IMR-90 (cell line): ENCODE results near the gene CLCA2. TPM values are rescaled to one million over a fixed set of nuclear protein-coding genes. Genes with fewer than 3 reads are reported as not detected.

Experiments used
- ATAC-seq: fragments of 200-7000 bp; cut with Tn5 transposase; 2 replicates; pipeline ENCODE4 v1.9.1; 2020; ENCODE audit warnings: low read depth, mild to moderate bottlenecking, moderate library complexity
- BruUV-seq: library from RNA; stranded (reverse); fragments of 400-500 nt; replicated peaks from 2 replicates; lab custom pipeline; 2021; lab: Mats Ljungman, UMichigan
- CTCF ChIA-PET: fragments of 300-600 bp; formaldehyde crosslinking; extraction: SDS; loops from one replicate; lab custom pipeline; 2021; ENCODE audit warnings: antibody characterized with exemption; lab: Yijun Ruan, JAX
- POLR2A ChIA-PET: fragments of 300-600 bp; sonication (Branson Sonifier 250); formaldehyde crosslinking; loops from one replicate; lab custom pipeline; 2022; ENCODE audit warnings: antibody characterized with exemption; ENCODE audit not compliant: unreplicated experiment; lab: Charles Lee
- DNase-seq: peaks from one replicate; pipeline ENCODE4 v3.0.0; 2013
- H2AFZ ChIP-seq: replicated peaks from 2 replicates; pipeline ENCODE3; 2013; ENCODE audit warnings: low read length, mild to moderate bottlenecking; ENCODE audit not compliant: poor library complexity
- H2AK5ac ChIP-seq: 2 replicates; pipeline ENCODE4 v1.6.1; 2013; ENCODE audit warnings: low read depth, low read length, inconsistent platforms
- H2AK9ac ChIP-seq: replicated peaks from 2 replicates; pipeline ENCODE3; 2013; ENCODE audit warnings: mild to moderate bottlenecking, low read depth, low read length, moderate library complexity; ENCODE audit not compliant: poor library complexity
- H2BK120ac ChIP-seq: 2 replicates; pipeline ENCODE4 v1.6.1; 2013; ENCODE audit warnings: low read depth, low read length, inconsistent platforms
- H2BK15ac ChIP-seq: 3 replicates; pipeline ENCODE4 v1.6.1; 2013; ENCODE audit warnings: low read depth, low read length, inconsistent platforms
- H2BK20ac ChIP-seq: 2 replicates; pipeline ENCODE4 v1.6.1; 2013; ENCODE audit warnings: low read depth, mild to moderate bottlenecking, inconsistent platforms, low read length, moderate library complexity
- H2BK5ac ChIP-seq: 2 replicates; pipeline ENCODE4 v1.6.1; 2013; ENCODE audit warnings: mild to moderate bottlenecking, low read depth, low read length, inconsistent platforms; ENCODE audit not compliant: poor library complexity, severe bottlenecking
- H3K14ac ChIP-seq: replicated peaks from 2 replicates; pipeline ENCODE4 v1.6.1; 2013; ENCODE audit warnings: low read depth, low read length, inconsistent platforms
- H3K18ac ChIP-seq: 2 replicates; pipeline ENCODE4 v1.6.1; 2013; ENCODE audit warnings: low read depth, low read length, control low read depth
- H3K23ac ChIP-seq: 2 replicates; pipeline ENCODE4 v1.6.1; 2013; ENCODE audit warnings: low read depth, low read length, inconsistent platforms
- H3K27ac ChIP-seq: 2 replicates; pipeline ENCODE4 v1.5.1; 2013; ENCODE audit warnings: mild to moderate bottlenecking, control low read depth, low read length; ENCODE audit not compliant: insufficient read depth
- H3K27me3 ChIP-seq: 2 replicates; pipeline ENCODE4 v1.6.1; 2013; ENCODE audit warnings: low read length; ENCODE audit not compliant: control insufficient read depth, insufficient read depth
- H3K36me3 ChIP-seq: 2 replicates; pipeline ENCODE4 v1.6.1; 2013; ENCODE audit warnings: low read length, mixed read lengths; ENCODE audit not compliant: control insufficient read depth, insufficient read depth
- H3K4ac ChIP-seq: 2 replicates; pipeline ENCODE4 v1.6.1; 2013; ENCODE audit warnings: low read depth, low read length, inconsistent platforms
- H3K4me1 ChIP-seq: 2 replicates; pipeline ENCODE4 v1.6.1; 2013; ENCODE audit warnings: low read length, mixed read lengths; ENCODE audit not compliant: control insufficient read depth, insufficient read depth
- H3K4me2 ChIP-seq: 2 replicates; pipeline ENCODE4 v1.6.1; 2013; ENCODE audit warnings: low read depth, mild to moderate bottlenecking, control low read depth, low read length, moderate library complexity
- H3K4me3 ChIP-seq: 2 replicates; pipeline ENCODE4 v1.5.1; 2013; ENCODE audit warnings: low read depth, mild to moderate bottlenecking, control low read depth, low read length, moderate library complexity; ENCODE audit not compliant: insufficient read depth
- H3K56ac ChIP-seq: 2 replicates; pipeline ENCODE4 v1.6.1; 2013; ENCODE audit warnings: low read length, inconsistent platforms; ENCODE audit not compliant: insufficient read depth; ENCODE audit errors: extremely low read depth
- H3K79me1 ChIP-seq, 2 experiments: 2 replicates each; pipeline ENCODE4 v1.6.1; 2013; ENCODE audit warnings: low read length in 2 of 2, inconsistent platforms in 1 of 2, low read depth in 1 of 2
- H3K9ac ChIP-seq: 2 replicates; pipeline ENCODE4 v1.6.1; 2013; ENCODE audit warnings: low read depth, low read length, control low read depth
- H3K9me1 ChIP-seq: 2 replicates; pipeline ENCODE4 v1.6.1; 2013; ENCODE audit warnings: low read length, inconsistent platforms; ENCODE audit not compliant: insufficient read depth
- H3K9me3 ChIP-seq: 2 replicates; pipeline ENCODE4 v1.6.1; 2013; ENCODE audit warnings: low read length; ENCODE audit not compliant: control insufficient read depth, insufficient read depth
- H4K20me1 ChIP-seq: 2 replicates; pipeline ENCODE4 v1.6.1; 2013; ENCODE audit warnings: low read length, inconsistent platforms; ENCODE audit not compliant: insufficient read depth
- H4K5ac ChIP-seq: 2 replicates; pipeline ENCODE4 v1.6.1; 2013; ENCODE audit warnings: mild to moderate bottlenecking, low read depth, low read length, control low read depth
- H4K8ac ChIP-seq, 2 experiments: 2 replicates each; pipeline ENCODE4 v1.6.1; 2013; ENCODE audit warnings: low read depth in 2 of 2, low read length in 2 of 2, control low read depth in 1 of 2, inconsistent platforms in 1 of 2
- H4K91ac ChIP-seq: 2 replicates; pipeline ENCODE4 v1.6.1; 2013; ENCODE audit warnings: low read depth, low read length, inconsistent platforms; ENCODE audit not compliant: insufficient read depth
- CEBPB ChIP-seq: IDR thresholded peaks from 2 replicates; pipeline ENCODE4 v1.6.1; 2012; ENCODE audit warnings: low read depth, low read length, improper control_type of control experiment
- WGBS, 2 experiments: methylation state at CpG; one replicate each; pipeline versions ENCODE4 v1.1.5 to v1.1.7; 2013; ENCODE audit warnings: missing lambda C conversion rate in 2 of 2; ENCODE audit not compliant: insufficient read length in 1 of 2; ENCODE audit errors: extremely low coverage in 2 of 2; 5-methylcytosine and 5-hydroxymethylcytosine counted together
- dilution Hi-C: fragments of 300-500 bp; cut with HindIII; formaldehyde crosslinking; loops from one replicate; pipeline ENCODE4 v1.14.3; 2018; ENCODE audit warnings: low sequenced_read_pairs; ENCODE audit not compliant: unreplicated experiment
- in situ Hi-C: fragments of 300-500 bp; cut with MboI; formaldehyde crosslinking; loops from 3 replicates; pipeline ENCODE4 v1.14.3; 2019; ENCODE audit warnings: low sequenced_read_pairs, inconsistent platforms, mixed read lengths
- intact Hi-C: fragments of 100-400 bp; cut with micrococcal nuclease; formaldehyde crosslinking; loops from 2 replicates; pipeline ENCODE4 v1.10.0; 2022
- polyA plus RNA-seq, 3 experiments: library from polyadenylated mRNA; depleted of rRNA; stranded (reverse); fragments of >200 nt; gene quantifications; 2 replicates each; pipeline ENCODE4 v1.2.3, GENCODE V29; 2012; ENCODE audit warnings: low replicate concordance in 1 of 3
- total RNA-seq: library from RNA; depleted of rRNA; stranded (reverse); fragments of >200 nt; gene quantifications from 2 replicates; pipeline ENCODE4 v1.2.3, GENCODE V29; 2012
- TF ChIP-seq, protein P1 (sequence below): fragments of 150-350 bp; IDR thresholded peaks from 2 replicates; pipeline ENCODE4 v1.6.1; 2017; ENCODE audit warnings: mild to moderate bottlenecking, antibody characterized with exemption, low read length, low read depth

CLCA2 gene
- total and polyA plus RNA-seq, 2 of the 4 experiments (the other 2 are of a cell fraction) = 0.09 to 0.18 TPM

DNA sequence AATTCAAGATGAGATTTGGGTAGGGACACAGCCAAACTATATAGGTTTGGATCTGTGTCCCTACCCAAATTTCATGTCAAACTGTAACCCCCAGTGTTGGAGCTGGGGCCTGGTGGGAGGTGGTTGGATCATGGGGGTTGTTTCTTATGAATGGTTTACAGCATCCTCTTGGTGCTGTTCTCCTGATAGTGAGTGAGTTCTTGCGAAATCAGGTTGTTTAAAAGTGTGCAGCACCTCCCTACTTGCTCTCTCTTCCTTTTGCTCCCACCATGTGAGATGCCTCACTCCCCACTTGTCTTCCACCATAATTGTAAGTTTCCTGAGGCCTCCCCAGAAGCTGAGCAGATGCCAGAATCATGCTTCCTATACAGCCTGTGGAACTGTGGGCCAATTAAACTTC lies 45.2 kb upstream of the CLCA2 start:
- no peak overlapping the region for H3K4ac ChIP-seq
- ChIA-PET POLR2A (no interaction called here), CTCF (interaction anchor here (0.6 kb wide), 1 partner anchor 128 kb away, joined by 4 read pairs; no protein-coding TSS in a partner anchor)
- H4K8ac ChIP-seq = no peak overlapping the region
- peak; percentile 69 for TF ChIP-seq CEBPB
- TF ChIP-seq, protein P1, sequence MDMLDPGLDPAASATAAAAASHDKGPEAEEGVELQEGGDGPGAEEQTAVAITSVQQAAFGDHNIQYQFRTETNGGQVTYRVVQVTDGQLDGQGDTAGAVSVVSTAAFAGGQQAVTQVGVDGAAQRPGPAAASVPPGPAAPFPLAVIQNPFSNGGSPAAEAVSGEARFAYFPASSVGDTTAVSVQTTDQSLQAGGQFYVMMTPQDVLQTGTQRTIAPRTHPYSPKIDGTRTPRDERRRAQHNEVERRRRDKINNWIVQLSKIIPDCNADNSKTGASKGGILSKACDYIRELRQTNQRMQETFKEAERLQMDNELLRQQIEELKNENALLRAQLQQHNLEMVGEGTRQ = no peak
- H3K4me1 ChIP-seq = no peaks in the 10 kb centered on the region
- H3K9me1 ChIP-seq = no peaks in the 10 kb centered on the region
- no peaks in the 10 kb centered on the region for H3K27me3 ChIP-seq
- no peak overlapping the region for H2AK5ac ChIP-seq
- no peak overlapping the region for H2BK15ac ChIP-seq
- intact Hi-C loops (no loop called here), dilution Hi-C loops (no loop called here), in situ Hi-C loops (loop anchor here (25.0 kb wide), 2 partner anchors 583 to 708 kb away; no protein-coding TSS in a partner anchor)
- DNase-seq (no peak), ATAC-seq (no peak)
- no peak overlapping the region for H2AK9ac ChIP-seq
- no peak overlapping the region for H3K14ac ChIP-seq
- no peak overlapping the region for H3K18ac ChIP-seq
- no peak overlapping the region for H3K56ac ChIP-seq
- H3K4me2 ChIP-seq = no peak overlapping the region
- H3K9me3 ChIP-seq = peaks cover 3% of the 10 kb centered on the region; the same call in 1 of the 2 replicates
- H3K27ac ChIP-seq = no peak overlapping the region
- H3K4me3 ChIP-seq = no peak overlapping the region
- H2BK120ac ChIP-seq = no peak overlapping the region
- no peak overlapping the region for H3K23ac ChIP-seq
- H3K9ac ChIP-seq = no peak overlapping the region
- no peaks in the 10 kb centered on the region; a peak in 1 of 4 replicates for H3K79me1 ChIP-seq
- peaks cover 6% of the 10 kb centered on the region for H3K36me3 ChIP-seq
- BruUV-seq = no TSS peak
- no CpG with 5 or more reads among the region's 1 CpG for WGBS, 2 experiments
- H4K91ac ChIP-seq = no peak overlapping the region
- no peaks in the 10 kb centered on the region for H4K20me1 ChIP-seq
- no peak overlapping the region for H2BK20ac ChIP-seq
- H2AFZ ChIP-seq = no peak overlapping the region
- no peak overlapping the region for H2BK5ac ChIP-seq
- H4K5ac ChIP-seq = no peak overlapping the region
